Measurements from ENCODE around the gene OTUB2. TPM values are rescaled to one million over a fixed set of nuclear protein-coding genes. Genes with fewer than 3 reads are reported as not detected.

Gene OTUB2
- total and polyA plus RNA-seq, 8 donors = 0.30 to 1.3 (median 0.66) TPM

DNA sequence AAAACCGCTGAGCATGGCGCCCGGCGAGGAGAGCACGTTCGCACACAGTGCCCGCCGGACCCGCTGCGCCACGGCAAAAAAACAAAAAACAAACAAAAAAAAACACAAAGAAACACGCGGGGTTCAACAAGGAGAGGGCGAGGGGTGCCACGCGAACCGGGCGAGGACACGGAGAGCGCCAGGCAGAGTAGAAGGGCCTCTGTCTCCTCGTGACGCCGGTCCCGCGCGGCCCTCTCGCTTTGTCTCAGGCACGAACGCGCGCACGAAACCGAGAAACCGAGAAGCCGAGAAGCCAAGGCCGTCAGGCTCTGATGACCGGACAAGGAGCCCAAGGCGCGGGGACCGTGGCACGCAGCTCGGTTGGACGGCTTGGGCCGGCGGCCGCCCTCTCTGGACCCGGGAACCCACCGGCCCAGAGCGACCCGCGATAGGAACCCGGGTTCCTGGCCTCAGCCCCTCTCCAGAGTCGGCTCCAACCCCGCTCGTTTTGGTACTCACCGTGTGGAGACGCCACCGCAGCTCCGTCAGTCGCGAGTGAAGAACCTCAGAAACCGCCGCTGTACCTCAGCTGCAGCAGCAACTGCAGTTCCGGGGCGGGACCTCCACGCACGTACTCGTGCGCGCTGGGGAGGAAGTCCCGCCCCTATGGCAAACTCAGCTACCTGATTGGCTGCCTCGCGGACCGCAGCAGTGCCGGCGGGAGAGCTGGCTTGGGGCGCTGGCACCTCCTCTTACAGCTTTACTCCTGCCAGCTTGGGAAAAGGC lies 54.7 kb downstream of the OTUB2 start, which contains the start of the genes DDX24 and IFI27L1:
TSS of gene DDX24 (minus strand) at position 582 of the 765 bp plus-strand sequence. CDS start 1,460 bp downstream, outside the sequence.
TSS of gene IFI27L1 (plus strand) at position 690 of the 765 bp plus-strand sequence. CDS start 15,628 bp downstream, outside the sequence.
- peaks cover 0 to 6% (median 0%) of the 10 kb centered on the region in 3 donors for H3K36me3 ChIP-seq
- H3K4me1 ChIP-seq = peaks cover 0 to 30% (median 29%) of the 10 kb centered on the region in 3 donors
- WGBS, 2 donors = 0 to 1% methylated on average over 76 to 77 of the region's 77 CpGs
- intact Hi-C loops (cut with DNase I) = no loop called here
- H3K4me3 ChIP-seq = peak within 1 kb of the TSS; percentile 73 to 99 (median 96)
- DNase-seq (peak; percentile 95 to 98 (median 96)), FAIRE-seq (no peak), ATAC-seq (peak; percentile 98 to 100 (median 99))
- TF ChIP-seq CTCF (IDR thresholded peaks at IDR 0.05) = no peak
- peak within 1 kb of the TSS; percentile 82 to 93 (median 84) for H3K27ac ChIP-seq
- H3K27me3 ChIP-seq = no peaks in the 10 kb centered on the region
- no peaks in the 10 kb centered on the region for H3K9me3 ChIP-seq

DNA sequence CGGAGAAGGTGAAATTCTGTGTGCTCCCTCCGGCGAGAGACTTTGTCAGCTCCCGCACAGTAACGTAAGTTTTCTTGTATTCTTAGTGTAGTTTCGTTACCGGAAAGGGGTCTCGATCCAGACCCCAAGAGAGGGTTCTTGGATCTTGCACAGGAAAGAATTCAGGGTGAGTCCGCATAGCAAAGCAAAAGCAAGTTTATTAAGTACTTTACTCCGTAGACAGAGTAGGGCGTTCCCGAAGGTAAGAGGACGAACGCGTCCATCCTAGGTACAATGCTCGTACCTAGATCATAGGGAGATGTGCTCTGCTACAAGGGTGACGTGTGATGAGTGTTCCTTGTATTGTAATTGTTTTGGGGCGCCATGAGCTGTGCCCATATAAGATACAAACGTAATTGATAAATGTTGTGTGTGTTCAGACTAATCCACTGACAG lies 55.3 kb downstream of the OTUB2 start:
- H3K9me3 ChIP-seq = no peaks in the 10 kb centered on the region
- FAIRE-seq (no peak), DNase-seq (no peak), ATAC-seq (peak in 3 of 4 donors; percentile 16 to 18 (median 17))
- peak overlapping the region; percentile 73 to 99 (median 96) for H3K4me3 ChIP-seq
- H3K36me3 ChIP-seq = peaks cover 0 to 6% (median 0%) of the 10 kb centered on the region in 3 donors
- peak overlapping the region; percentile 82 to 93 (median 84) for H3K27ac ChIP-seq
- WGBS, 2 donors = 1% methylated on average over 19 of the region's 19 CpGs
- H3K27me3 ChIP-seq = no peaks in the 10 kb centered on the region
- intact Hi-C loops (cut with DNase I) = no loop called here
- H3K4me1 ChIP-seq = peaks cover 0 to 27% (median 25%) of the 10 kb centered on the region in 3 donors
- no peak for TF ChIP-seq CTCF (IDR thresholded peaks at IDR 0.05)

- ATAC-seq = no peak
- intact Hi-C loops (cut with DNase I) = no loop called here
- WGBS, 2 donors = 73 to 89% methylated on average over 4 of the region's 4 CpGs
These were observed 61.8 kb downstream of the OTUB2 start for GRCh38 chr14:94087891-94088290.

GRCh38 chr14:94088516-94088915 lies 62.4 kb downstream of the OTUB2 start:
- Histone ChIP-seq H3K4me1 (no peaks in the 10 kb centered on the region), H3K27ac (no peak overlapping the region), H3K36me3 (no peaks in the 10 kb centered on the region), H3K27me3 (no peaks in the 10 kb centered on the region), H3K4me3 (no peak overlapping the region), H3K9me3 (no peaks in the 10 kb centered on the region)
- no peak for TF ChIP-seq CTCF (IDR thresholded peaks at IDR 0.05)
- FAIRE-seq (no peak), ATAC-seq (no peak), DNase-seq (no peak)
- WGBS, 2 donors = 83 to 91% methylated on average over 5 of the region's 5 CpGs
- intact Hi-C loops (cut with DNase I) = no loop called here

More at GRCh38 chr14:94087891-94088290, 61.8 kb downstream of the OTUB2 start:
- TF ChIP-seq CTCF (IDR thresholded peaks at IDR 0.05) = no peak
- Histone ChIP-seq H3K27ac (no peak overlapping the region), H3K27me3 (no peaks in the 10 kb centered on the region), H3K9me3 (no peaks in the 10 kb centered on the region), H3K4me1 (no peaks in the 10 kb centered on the region), H3K36me3 (no peaks in the 10 kb centered on the region), H3K4me3 (no peak overlapping the region)
- DNase-seq = no peak
- FAIRE-seq = no peak

GRCh38 chr14:94089479-94089878 lies 63.3 kb downstream of the OTUB2 start:
- TF ChIP-seq CTCF (IDR thresholded peaks at IDR 0.05) = no peak
- 96 to 98% methylated on average over 4 of the region's 4 CpGs for WGBS, 2 donors
- intact Hi-C loops (cut with DNase I) = no loop called here

More at GRCh38 chr14:94089479-94089878, 63.3 kb downstream of the OTUB2 start:
- no peaks in the 10 kb centered on the region for H3K36me3 ChIP-seq
- H3K4me1 ChIP-seq = no peaks in the 10 kb centered on the region
- ATAC-seq (no peak), FAIRE-seq (no peak), DNase-seq (no peak)
- no peaks in the 10 kb centered on the region for H3K9me3 ChIP-seq
- H3K27ac ChIP-seq = no peak overlapping the region
- no peaks in the 10 kb centered on the region for H3K27me3 ChIP-seq
- no peak overlapping the region for H3K4me3 ChIP-seq

All from pancreas (tissue), 10 donors.